Bronchial epithelial cell (primary cell): ENCODE measurements around the gene CNIH1. TPM values are rescaled to one million over a fixed set of nuclear protein-coding genes. Genes with fewer than 3 reads are reported as not detected.
A peak's percentile ranks its signal among the peaks of the same experiment; 100 is the strongest.
"Not testable (repeated sequence)": the region's sequence is repeated elsewhere in the genome, so short reads cannot be mapped to it uniquely, and the experiment has no call there.

ENCODE experiments used
- DNase-seq: peaks from one replicate; pipeline ENCODE4 v3.0.0-alpha.2; 2010; ENCODE audit warnings: low read depth
- FAIRE-seq: peaks from 2 replicates; lab custom pipeline; 2011; peaks lifted over from hg19 to GRCh38; lab: Jason Lieb, UNC
- H3K27me3 ChIP-seq: 2 replicates; pipeline ENCODE4 v1.5.1; 2011; ENCODE audit warnings: low read length; ENCODE audit not compliant: control insufficient read depth, insufficient read depth
- H3K36me3 ChIP-seq: 2 replicates; pipeline ENCODE4 v1.5.1; 2011; ENCODE audit warnings: low read length; ENCODE audit not compliant: control insufficient read depth, insufficient read depth
- H3K4me3 ChIP-seq: 2 replicates; pipeline ENCODE4 v1.5.1; 2011; ENCODE audit warnings: mild to moderate bottlenecking, low read depth, low read length, control low read depth
- total RNA-seq: library from RNA; depleted of rRNA; stranded (reverse); fragments of >200 nt; gene quantifications from 2 replicates; pipeline ENCODE4 v1.2.1, GENCODE V29; 2014
- TF ChIP-seq, protein P1 (sequence below): IDR thresholded peaks from 2 replicates; pipeline ENCODE4 v1.5.1; 2011; ENCODE audit warnings: mild to moderate bottlenecking, moderate library complexity, low read length, control low read depth, inconsistent platforms; ENCODE audit not compliant: insufficient read depth, severe bottlenecking

The CNIH1 gene
- total RNA-seq, 1 donor from 2014 or later, result 125 TPM

- peak; percentile 50 for DNase-seq
- H3K36me3 ChIP-seq, result no peaks in the 10 kb centered on the region
- TF ChIP-seq, protein P1, sequence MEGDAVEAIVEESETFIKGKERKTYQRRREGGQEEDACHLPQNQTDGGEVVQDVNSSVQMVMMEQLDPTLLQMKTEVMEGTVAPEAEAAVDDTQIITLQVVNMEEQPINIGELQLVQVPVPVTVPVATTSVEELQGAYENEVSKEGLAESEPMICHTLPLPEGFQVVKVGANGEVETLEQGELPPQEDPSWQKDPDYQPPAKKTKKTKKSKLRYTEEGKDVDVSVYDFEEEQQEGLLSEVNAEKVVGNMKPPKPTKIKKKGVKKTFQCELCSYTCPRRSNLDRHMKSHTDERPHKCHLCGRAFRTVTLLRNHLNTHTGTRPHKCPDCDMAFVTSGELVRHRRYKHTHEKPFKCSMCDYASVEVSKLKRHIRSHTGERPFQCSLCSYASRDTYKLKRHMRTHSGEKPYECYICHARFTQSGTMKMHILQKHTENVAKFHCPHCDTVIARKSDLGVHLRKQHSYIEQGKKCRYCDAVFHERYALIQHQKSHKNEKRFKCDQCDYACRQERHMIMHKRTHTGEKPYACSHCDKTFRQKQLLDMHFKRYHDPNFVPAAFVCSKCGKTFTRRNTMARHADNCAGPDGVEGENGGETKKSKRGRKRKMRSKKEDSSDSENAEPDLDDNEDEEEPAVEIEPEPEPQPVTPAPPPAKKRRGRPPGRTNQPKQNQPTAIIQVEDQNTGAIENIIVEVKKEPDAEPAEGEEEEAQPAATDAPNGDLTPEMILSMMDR, result peak; percentile 55
- no peak for FAIRE-seq
- no peak overlapping the region for H3K4me3 ChIP-seq
- H3K27me3 ChIP-seq, result no peaks in the 10 kb centered on the region
Measured at GRCh38 chr14:54420478-54421142, 20.6 kb downstream of the CNIH1 start.

DNA sequence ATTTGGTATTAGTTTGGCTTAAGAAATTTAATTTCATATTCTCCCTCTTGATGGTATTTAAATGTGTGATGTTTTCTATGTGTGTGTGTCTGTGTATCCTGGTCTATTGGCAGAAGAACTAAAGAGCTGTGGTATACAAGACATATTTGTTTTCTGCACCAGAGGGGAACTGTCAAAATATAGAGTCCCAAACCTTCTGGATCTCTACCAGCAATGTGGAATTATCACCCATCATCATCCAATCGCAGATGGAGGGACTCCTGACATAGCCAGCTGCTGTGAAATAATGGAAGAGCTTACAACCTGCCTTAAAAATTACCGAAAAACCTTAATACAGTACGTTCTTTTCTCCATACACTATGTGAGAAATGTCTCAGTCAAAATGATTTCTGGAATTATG is 29.8 kb downstream of the CNIH1 start:
- no peak for DNase-seq
- H3K27me3 ChIP-seq, result no peaks in the 10 kb centered on the region
- no peak for FAIRE-seq
- TF ChIP-seq, protein P1, result no peak
- H3K4me3 ChIP-seq, result no peak overlapping the region
- no peaks in the 10 kb centered on the region for H3K36me3 ChIP-seq

DNA sequence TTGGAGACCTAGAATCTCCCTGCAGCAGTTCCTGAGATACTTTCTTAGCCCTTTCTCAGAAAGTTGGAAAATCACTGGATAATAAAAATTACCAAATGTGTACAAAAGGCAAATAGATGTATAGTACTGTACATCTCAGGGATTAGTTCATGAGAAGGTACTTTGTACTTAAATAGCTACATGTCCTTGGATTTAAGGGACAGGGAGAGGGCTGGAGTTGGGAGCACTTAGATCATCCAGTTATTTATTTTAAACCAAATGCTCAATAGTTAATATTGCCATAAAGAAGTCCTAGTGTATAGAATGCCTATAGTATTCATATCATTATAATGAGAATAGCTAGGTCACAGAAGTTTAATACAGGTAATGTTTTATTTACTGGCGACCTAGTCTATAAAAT is 31.0 kb downstream of the CNIH1 start:
- DNase-seq, result no peak
- no peaks in the 10 kb centered on the region for H3K27me3 ChIP-seq
- TF ChIP-seq, protein P1, result no peak
- no peak overlapping the region for H3K4me3 ChIP-seq
- no peak for FAIRE-seq
- no peaks in the 10 kb centered on the region for H3K36me3 ChIP-seq

- H3K36me3 ChIP-seq, DNase-seq, FAIRE-seq: not testable (repeated sequence)
Measured at GRCh38 chr14:54403401-54404005, 37.7 kb downstream of the CNIH1 start.

DNA sequence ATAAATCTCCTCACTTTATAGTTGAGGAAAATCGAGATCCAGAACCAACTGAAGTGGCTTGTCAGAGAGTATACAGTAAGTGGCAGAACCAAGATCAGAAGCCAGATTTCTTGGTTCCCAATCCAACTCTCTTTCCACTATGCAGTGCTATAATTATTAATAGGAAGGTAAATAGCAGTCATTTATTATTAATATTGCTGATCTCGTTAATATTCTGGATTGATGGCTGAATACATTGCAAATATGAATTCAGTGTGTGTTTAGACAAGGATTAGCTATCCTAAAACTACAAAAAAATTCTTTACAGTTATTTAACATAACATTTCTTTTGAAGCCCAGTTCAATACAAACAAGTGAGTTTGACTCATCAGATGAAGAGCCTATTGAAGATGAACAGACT is 41.6 kb downstream of the CNIH1 start:
- FAIRE-seq (no peak), DNase-seq (no peak)
- Histone ChIP-seq H3K36me3 (no peaks in the 10 kb centered on the region), H3K4me3 (no peak overlapping the region), H3K27me3 (no peaks in the 10 kb centered on the region)
- TF ChIP-seq, protein P1, result no peak

More at GRCh38 chr14:54403401-54404005, 37.7 kb downstream of the CNIH1 start:
- H3K27me3 ChIP-seq, H3K4me3 ChIP-seq: not testable (repeated sequence)

- peak within 1 kb of the TSS; percentile 60 for H3K4me3 ChIP-seq
- TF ChIP-seq, protein P1, result peak; percentile 36
- H3K27me3 ChIP-seq, result no peaks in the 10 kb centered on the region
- H3K36me3 ChIP-seq, result no peaks in the 10 kb centered on the region
- FAIRE-seq (no peak), DNase-seq (peak; percentile 97)
Measured at GRCh38 chr14:54396493-54397335, 44.5 kb downstream of the CNIH1 start, which contains the start of gene CDKN3. Gene CDKN3, plus strand, starts transcription at chr14:54397007. Its CDS starts 62 bp downstream, at chr14:54397069.
